Activated CD4-positive, alpha-beta T cell treated with anti-CD3 and anti-CD28 coated beads for 36 hours (primary cell): Measurements from ENCODE around the gene TGFB1I1. TPM values are rescaled to one million over a fixed set of nuclear protein-coding genes. Genes with fewer than 3 reads are reported as not detected.
"Not testable (repeated sequence)": the region's sequence is repeated elsewhere in the genome, so short reads cannot be mapped to it uniquely, and the experiment has no call there.

Experiments
- ATAC-seq: fragments of 200-7000 bp; cut with Tn5 transposase; one replicate; pipeline ENCODE4 v1.10.0; 2021; ENCODE audit warnings: mild to moderate bottlenecking, moderate library complexity
- CTCF ChIA-PET: fragments of 350-600 bp; sonication (Branson Sonifier 250); formaldehyde crosslinking; loops from one replicate; lab custom pipeline; 2021; ENCODE audit warnings: antibody characterized with exemption; lab: Charles Lee
- POLR2A ChIA-PET: fragments of 350-600 bp; sonication (Branson Sonifier 250); formaldehyde crosslinking; loops from one replicate; lab custom pipeline; 2021; ENCODE audit warnings: antibody characterized with exemption, inconsistent platforms; lab: Charles Lee
- DNase-seq: peaks from one replicate; pipeline ENCODE4 v3.0.0-alpha.2; 2020
- H3K27ac Mint-ChIP-seq: one replicate; pipeline ENCODE4 v1.8.0; 2021; ENCODE audit warnings: mixed read lengths
- H3K27me3 Mint-ChIP-seq: one replicate; pipeline ENCODE4 v1.8.0; 2021; ENCODE audit warnings: mixed read lengths
- H3K36me3 Mint-ChIP-seq: one replicate; pipeline ENCODE4 v1.8.0; 2021; ENCODE audit warnings: low read depth, mixed read lengths
- H3K4me1 Mint-ChIP-seq: one replicate; pipeline ENCODE4 v1.8.0; 2021; ENCODE audit warnings: mixed read lengths
- H3K4me3 Mint-ChIP-seq: one replicate; pipeline ENCODE4 v1.8.0; 2021; ENCODE audit warnings: mild to moderate bottlenecking, moderate library complexity, mixed read lengths
- H3K9me3 Mint-ChIP-seq: one replicate; pipeline ENCODE4 v1.8.0; 2021; ENCODE audit warnings: low read depth, mixed read lengths
- intact Hi-C, 2 experiments: fragments of 100-400 bp; cut with DNase I in 1 of 2; cut with micrococcal nuclease in 1 of 2; formaldehyde crosslinking; loops; one replicate each; pipeline versions ENCODE4 v1.14.2 to v1.15.1; 2022 to 2024; cut with DNase I, micrococcal nuclease
- total RNA-seq, 2 experiments: library from RNA; stranded (reverse); gene quantifications; one replicate each; pipeline ENCODE4 v1.2.3, GENCODE V29; 2021

The TGFB1I1 gene
- total RNA-seq, 2 experiments from 2014 or later = 0.80 to 1.1 TPM

DNA sequence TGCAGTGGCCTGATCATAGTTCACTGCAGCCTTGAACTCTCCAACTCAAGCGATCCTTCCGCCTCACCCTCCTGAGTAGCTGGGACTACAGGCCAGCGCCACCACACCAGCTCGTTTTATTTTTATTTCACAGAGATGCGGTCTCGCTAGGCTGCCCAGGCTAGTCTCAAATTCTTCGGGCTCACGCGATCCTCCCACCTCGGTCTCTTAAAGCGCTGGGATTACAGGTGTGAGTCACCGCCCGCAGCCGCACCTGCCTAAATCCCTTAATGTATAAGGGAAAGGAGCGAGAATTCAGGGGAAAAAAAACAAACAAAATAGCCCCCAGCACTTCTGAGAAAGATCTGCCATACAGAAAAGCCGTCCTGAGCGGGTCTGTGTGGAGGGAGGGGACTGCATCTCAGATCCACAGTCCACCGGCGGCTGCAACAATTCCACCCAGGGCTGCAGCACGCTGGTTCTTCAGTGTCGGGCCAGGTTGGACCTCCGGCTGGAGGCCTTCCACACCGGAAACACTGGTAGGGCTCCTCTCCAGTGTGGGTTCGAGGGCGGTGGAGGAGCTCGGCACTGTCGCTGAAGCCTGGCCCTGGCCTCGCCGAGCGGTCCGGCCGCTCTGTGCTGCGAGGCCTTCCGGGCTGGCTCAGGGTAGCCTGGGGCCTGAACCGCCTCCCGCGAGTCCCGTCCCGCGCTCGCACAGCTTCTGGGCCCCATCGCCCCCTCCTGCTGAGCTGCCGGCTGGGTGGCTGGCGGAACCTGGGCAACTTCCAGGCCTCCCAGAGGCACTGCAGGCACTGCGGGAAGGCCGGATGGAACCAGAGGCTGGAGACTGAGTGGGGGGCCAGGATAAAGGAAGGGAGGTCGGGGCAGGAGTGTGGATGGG lies 36.4 kb upstream of the TGFB1I1 start:
- DNase-seq (no peak), ATAC-seq (no peak)
- H3K27me3 Mint-ChIP-seq = peaks cover 2% of the 10 kb centered on the region
- ChIA-PET CTCF (interaction anchor here (1.4 to 1.7 kb wide), 2 partner anchors 8 to 9 kb away, joined by 3 to 4 read pairs; no protein-coding TSS in a partner anchor), POLR2A (no interaction called here)
- H3K36me3 Mint-ChIP-seq = no peaks in the 10 kb centered on the region
- no peak overlapping the region for H3K27ac Mint-ChIP-seq
- intact Hi-C loops = no loop called here
- H3K4me1 Mint-ChIP-seq = peaks cover 15% of the 10 kb centered on the region
- no peaks in the 10 kb centered on the region for H3K9me3 Mint-ChIP-seq
- H3K4me3 Mint-ChIP-seq = no peak overlapping the region

DNA sequence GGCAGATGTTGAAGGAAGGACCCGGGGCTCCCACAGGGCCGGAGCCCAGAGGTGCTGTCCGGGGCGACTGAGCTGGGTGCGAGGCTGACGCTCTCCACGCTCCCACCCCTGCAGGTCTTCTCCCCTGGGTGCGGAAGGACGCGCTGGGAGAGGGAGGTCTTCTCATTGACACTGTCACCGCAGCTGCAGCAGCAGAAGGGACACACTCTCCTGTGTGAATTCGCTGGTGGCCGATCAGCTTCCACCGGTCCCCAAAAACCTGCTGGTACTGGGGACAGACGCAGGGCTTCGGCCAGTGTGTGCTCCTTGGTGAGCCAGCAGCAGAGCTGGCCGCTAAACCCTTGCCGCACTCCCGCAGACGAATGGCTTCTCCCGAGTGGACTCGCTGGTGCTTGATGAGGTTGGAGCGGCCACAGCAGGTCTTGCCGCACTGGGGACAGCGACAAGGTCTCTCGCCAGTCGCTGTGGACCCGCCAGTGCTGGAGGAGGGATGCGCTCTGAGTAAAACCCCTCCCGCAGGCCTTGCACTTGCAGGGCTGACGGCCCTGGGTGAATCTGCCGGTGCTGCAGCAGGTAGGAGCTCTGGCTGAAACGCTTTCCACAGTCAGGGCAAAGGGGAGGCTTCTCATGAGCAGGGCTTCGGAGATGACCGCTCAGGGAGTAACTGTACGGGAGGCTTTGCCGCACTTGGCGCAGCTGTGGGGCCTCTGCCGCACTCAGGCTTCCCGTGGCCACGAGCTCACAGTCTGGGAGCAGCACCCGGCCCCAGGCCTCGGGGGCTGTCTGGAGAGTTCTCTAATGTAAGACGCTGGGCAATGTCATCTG lies 35.5 kb upstream of the TGFB1I1 start:
- H3K27me3 Mint-ChIP-seq = peaks cover 2% of the 10 kb centered on the region
- H3K4me1 Mint-ChIP-seq = peaks cover 11% of the 10 kb centered on the region
- H3K9me3 Mint-ChIP-seq = no peaks in the 10 kb centered on the region
- no peaks in the 10 kb centered on the region for H3K36me3 Mint-ChIP-seq
- DNase-seq (no peak), ATAC-seq (no peak)
- intact Hi-C loops = no loop called here
- ChIA-PET POLR2A (no interaction called here), CTCF (interaction anchor here (0.6 to 1.7 kb wide), 3 partner anchors 8 to 451 kb away, joined by 3 to 4 read pairs (median 3); no protein-coding TSS in a partner anchor)
- H3K4me3 Mint-ChIP-seq = no peak overlapping the region
- no peak overlapping the region for H3K27ac Mint-ChIP-seq

DNA sequence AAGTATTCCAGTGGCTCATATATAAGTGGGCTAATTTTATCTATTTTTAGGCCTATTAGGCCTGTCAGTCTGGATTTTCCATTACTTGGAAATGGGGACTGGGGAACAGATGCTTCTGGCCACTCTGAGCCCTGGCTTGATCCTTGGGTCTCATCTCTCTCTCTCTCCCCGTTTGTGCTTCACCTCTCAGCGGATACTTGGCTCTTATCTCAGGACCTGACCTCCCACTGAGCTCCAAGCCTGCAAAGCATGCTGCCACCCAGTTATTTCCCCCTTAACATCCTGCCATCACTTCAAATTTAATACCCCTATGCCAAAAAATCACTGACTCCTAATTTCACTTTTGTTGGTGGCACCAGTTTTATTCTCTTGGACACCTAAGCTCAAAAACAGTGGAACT lies 33.5 kb upstream of the TGFB1I1 start:
- ATAC-seq (no peak), DNase-seq (no peak)
- Mint-ChIP-seq H3K4me1 (peaks cover 18% of the 10 kb centered on the region), H3K4me3 (no peak overlapping the region), H3K36me3 (no peaks in the 10 kb centered on the region), H3K27me3 (peaks cover 2% of the 10 kb centered on the region), H3K27ac (no peak overlapping the region), H3K9me3 (no peaks in the 10 kb centered on the region)
- POLR2A ChIA-PET = no interaction called here
- CTCF ChIA-PET = no interaction called here
- intact Hi-C loops = no loop called here

DNA sequence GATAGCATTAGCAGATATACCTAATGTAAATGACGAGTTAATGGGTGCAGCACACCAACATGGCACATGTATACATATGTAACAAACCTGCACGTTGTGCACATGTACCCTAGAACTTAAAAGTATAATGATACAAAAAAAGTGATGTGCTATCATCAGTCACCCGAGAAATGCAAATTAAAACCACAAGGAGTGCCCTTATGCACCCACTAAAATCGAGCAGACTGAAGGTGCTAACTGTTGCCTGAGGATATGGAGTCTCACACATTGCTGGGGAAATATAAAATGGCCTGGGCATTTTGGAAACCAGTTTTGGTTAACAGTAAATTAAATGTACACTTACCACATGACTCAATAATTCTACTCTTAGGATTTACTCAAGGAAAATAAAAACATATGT lies 32.9 kb upstream of the TGFB1I1 start:
- intact Hi-C loops, H3K36me3 Mint-ChIP-seq, H3K9me3 Mint-ChIP-seq, H3K27ac Mint-ChIP-seq, H3K4me3 Mint-ChIP-seq, H3K27me3 Mint-ChIP-seq, DNase-seq, CTCF ChIA-PET, POLR2A ChIA-PET, ATAC-seq: not testable (repeated sequence)
- H3K4me1 Mint-ChIP-seq = peaks cover 18% of the 10 kb centered on the region

DNA sequence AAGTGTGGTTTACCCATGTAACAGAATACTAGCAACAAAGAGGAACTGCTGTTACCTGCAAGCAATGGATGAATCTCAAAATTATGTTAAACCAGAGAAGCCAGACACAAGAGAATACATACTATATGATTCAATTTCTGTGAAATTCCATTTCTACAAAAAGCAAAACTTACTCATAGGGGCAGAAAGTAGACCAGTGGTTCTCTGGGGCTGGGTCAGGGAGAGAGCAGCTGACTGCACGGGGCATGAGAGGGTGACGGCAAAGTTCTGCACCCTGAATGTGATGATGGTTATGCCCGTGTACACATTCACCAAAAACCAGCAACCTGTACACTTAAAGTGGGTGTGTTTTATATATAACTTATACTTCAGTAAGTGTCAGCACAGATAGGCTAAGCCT lies 32.4 kb upstream of the TGFB1I1 start:
- Mint-ChIP-seq H3K36me3 (no peaks in the 10 kb centered on the region), H3K4me1 (peaks cover 18% of the 10 kb centered on the region), H3K9me3 (no peaks in the 10 kb centered on the region), H3K4me3 (no peak overlapping the region), H3K27ac (no peak overlapping the region), H3K27me3 (peaks cover 2% of the 10 kb centered on the region)
- peak; percentile 21 for ATAC-seq
- intact Hi-C loops = no loop called here
- DNase-seq = no peak
- ChIA-PET POLR2A (no interaction called here), CTCF (no interaction called here)

DNA sequence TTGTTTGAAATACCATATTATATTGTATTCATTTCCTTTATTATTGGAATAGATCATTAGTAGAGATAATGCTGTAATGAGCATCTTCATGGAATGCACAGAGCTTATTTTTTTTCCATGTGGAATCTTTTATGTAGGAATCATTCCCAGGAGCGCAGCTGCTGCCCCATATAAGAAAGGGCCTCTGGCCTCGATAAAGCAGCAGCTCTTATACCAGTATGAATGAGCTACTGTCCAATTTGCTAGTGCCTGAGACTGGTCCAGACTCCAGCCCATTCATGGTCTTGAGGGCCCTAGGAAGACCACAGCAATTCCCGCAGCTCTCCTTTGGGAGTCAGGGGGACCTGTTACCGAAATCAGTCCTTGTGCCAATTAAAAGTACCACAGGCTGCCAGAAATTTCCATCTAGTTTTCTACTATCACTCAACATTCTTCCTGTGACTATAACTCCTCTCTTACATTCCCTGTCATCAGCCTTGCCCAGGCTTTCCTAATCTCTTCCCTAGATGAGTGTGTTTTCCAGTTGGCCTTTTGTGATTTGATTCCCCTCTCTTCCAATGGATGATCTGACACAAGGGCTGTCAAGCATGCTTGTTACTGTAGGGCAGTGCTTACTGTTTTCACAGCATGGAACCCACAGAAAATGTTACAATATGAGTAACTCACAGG lies 31.3 kb upstream of the TGFB1I1 start:
- ATAC-seq = no peak
- H3K4me3 Mint-ChIP-seq = no peak overlapping the region
- DNase-seq = no peak
- H3K27me3 Mint-ChIP-seq = peaks cover 2% of the 10 kb centered on the region
- ChIA-PET CTCF (interaction anchor here (0.6 to 1.8 kb wide), 3 partner anchors 107 to 237 kb away, joined by 3 to 5 read pairs (median 3); no protein-coding TSS in a partner anchor), POLR2A (no interaction called here)
- H3K4me1 Mint-ChIP-seq = peaks cover 18% of the 10 kb centered on the region
- no peaks in the 10 kb centered on the region for H3K9me3 Mint-ChIP-seq
- intact Hi-C loops = loop anchor here (5.0 kb wide), 4 partner anchors 238 to 483 kb away; partner anchors contain the start of genes BCKDK (in 1 of the 2), PYCARD (in 1 of the 2) and SETD1A (in 1 of the 2)
- H3K36me3 Mint-ChIP-seq = no peaks in the 10 kb centered on the region
- H3K27ac Mint-ChIP-seq = no peak overlapping the region

DNA sequence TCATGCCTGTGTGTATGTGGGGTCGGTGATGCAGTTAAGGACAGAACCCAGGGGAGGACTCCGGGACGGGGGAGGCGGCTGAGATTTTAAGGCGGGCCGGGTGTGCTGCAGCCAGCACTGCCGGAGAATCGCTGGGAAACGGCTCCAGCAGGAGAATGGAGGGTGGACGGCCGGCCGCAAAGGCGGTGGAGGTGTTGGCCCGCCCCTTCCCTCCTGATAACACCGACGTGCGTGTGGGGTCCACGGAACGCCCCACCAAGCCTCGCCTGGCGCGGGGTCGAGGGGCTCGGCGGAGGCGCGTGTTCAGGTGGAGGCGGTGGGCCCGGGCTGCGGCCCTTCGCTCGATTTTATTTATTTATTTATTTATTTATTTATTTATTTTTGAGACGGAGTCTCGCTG lies 30.0 kb upstream of the TGFB1I1 start:
- DNase-seq (no peak), ATAC-seq (no peak)
- H3K9me3 Mint-ChIP-seq = no peaks in the 10 kb centered on the region
- ChIA-PET CTCF (interaction anchor here (0.6 to 3.1 kb wide), 8 partner anchors 9 to 281 kb away, joined by 3 to 35 read pairs (median 4); partner anchors contain the start of genes ARMC5 and PYCARD), POLR2A (interaction anchor here (1.0 kb wide), 1 partner anchor 456 kb away, joined by 3 read pairs; no protein-coding TSS in a partner anchor)
- peaks cover 18% of the 10 kb centered on the region for H3K4me1 Mint-ChIP-seq
- H3K27me3 Mint-ChIP-seq = peaks cover 2% of the 10 kb centered on the region
- H3K36me3 Mint-ChIP-seq = no peaks in the 10 kb centered on the region
- H3K4me3 Mint-ChIP-seq = peak overlapping the region; percentile 58
- intact Hi-C loops = loop anchor here (1.0 to 5.0 kb wide), 5 partner anchors 56 to 485 kb away; partner anchors contain the start of genes BCKDK (in 1 of the 2), PYCARD (in 1 of the 2) and SETD1A (in 1 of the 2)
- peak overlapping the region; percentile 20 for H3K27ac Mint-ChIP-seq

DNA sequence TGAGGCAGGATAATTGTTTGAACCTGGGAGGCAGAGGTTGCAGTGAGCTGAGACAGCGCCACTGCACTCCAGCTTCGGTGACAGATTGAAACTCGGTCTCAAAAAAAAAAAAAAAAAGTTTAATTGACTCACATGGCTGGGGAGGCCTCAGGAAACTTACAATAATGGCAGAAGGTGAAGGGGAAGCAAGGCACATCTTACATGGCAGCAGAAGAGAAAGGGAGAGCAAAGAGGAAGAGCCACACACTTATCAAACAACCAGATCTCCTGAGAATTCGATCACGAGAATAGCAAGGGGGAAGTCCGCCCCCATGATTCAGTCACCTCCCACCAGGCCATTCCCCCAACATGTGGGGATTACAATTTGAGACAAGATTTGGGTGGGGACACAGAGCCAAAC lies 26.0 kb upstream of the TGFB1I1 start:
- ATAC-seq, H3K4me1 Mint-ChIP-seq, H3K4me3 Mint-ChIP-seq, POLR2A ChIA-PET, H3K27me3 Mint-ChIP-seq, H3K9me3 Mint-ChIP-seq, intact Hi-C loops, DNase-seq, H3K36me3 Mint-ChIP-seq, H3K27ac Mint-ChIP-seq: not testable (repeated sequence)
- CTCF ChIA-PET = interaction anchor here (0.6 kb wide), 2 partner anchors 14 to 315 kb away, joined by 3 read pairs; no protein-coding TSS in a partner anchor

DNA sequence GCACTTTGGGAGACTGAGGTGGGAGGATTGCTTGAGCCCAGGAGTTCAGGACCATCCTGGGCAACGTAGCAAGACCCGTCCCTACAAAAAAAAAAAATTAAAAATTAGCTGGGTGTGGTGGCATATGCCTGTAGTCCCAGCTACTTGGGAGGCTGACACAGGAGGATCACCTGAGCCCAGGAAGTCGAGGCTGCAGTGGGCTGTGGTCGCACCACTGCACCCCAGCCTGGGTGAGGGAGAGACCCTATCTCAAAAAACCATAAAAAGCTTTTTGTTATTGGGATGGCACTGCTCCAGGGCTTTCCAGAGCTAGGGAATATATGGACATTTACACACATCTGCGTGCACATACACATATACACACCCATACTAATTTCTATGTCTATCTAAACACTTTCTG lies 20.8 kb upstream of the TGFB1I1 start:
- intact Hi-C loops = no loop called here
- no peaks in the 10 kb centered on the region for H3K27me3 Mint-ChIP-seq
- H3K4me1 Mint-ChIP-seq = peaks cover 30% of the 10 kb centered on the region
- ATAC-seq = no peak
- H3K4me3 Mint-ChIP-seq = no peak overlapping the region
- ChIA-PET POLR2A (no interaction called here), CTCF (interaction anchor here (0.6 to 1.4 kb wide), 3 partner anchors 9 to 157 kb away, joined by 3 to 5 read pairs (median 4); no protein-coding TSS in a partner anchor)
- peaks cover 9% of the 10 kb centered on the region for H3K36me3 Mint-ChIP-seq
- no peaks in the 10 kb centered on the region for H3K9me3 Mint-ChIP-seq
- no peak overlapping the region for H3K27ac Mint-ChIP-seq
- no peak for DNase-seq

DNA sequence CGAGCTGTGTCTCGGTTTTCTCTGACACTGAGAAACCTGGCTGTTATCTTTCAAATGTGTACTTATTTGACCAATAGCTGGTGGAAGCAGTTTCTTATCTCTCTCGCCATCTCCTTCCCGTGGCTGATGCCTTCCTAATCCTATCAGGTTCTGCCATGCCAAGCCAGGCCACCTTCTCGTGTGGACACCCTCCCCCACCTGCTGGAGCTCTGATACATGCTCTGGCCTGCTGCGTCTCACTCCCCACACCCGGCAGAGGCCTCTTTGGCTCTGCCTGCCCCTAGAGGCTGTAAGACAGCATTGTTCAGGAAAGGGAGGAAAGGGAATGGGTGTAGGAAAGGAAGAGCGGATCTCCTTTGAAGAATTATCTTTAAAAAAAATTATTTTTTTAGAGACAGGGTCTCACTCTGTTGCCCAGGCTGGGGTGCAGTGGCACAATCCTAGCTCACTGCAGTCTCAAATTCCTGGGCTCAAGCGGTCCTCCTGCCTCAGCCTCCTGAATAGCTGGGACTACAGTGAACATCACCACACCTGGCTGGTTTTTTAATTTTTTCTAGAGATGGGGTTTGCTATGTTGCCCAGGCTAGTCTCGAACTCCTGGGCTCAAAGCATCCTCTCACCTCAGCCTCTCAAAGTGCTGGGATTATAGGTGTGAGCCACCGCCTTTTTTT lies 20.1 kb upstream of the TGFB1I1 start:
- Mint-ChIP-seq H3K27me3 (no peaks in the 10 kb centered on the region), H3K36me3 (peaks cover 11% of the 10 kb centered on the region), H3K9me3 (no peaks in the 10 kb centered on the region), H3K4me3 (no peak overlapping the region), H3K27ac (no peak overlapping the region), H3K4me1 (peaks cover 32% of the 10 kb centered on the region)
- intact Hi-C loops = no loop called here
- DNase-seq (peak; percentile 47), ATAC-seq (peak; percentile 62)
- CTCF ChIA-PET = interaction anchor here (0.6 to 1.4 kb wide), 4 partner anchors 9 to 299 kb away, joined by 3 to 5 read pairs (median 4); no protein-coding TSS in a partner anchor
- POLR2A ChIA-PET = no interaction called here
